ENCODE results near the gene DUX4.
"Not testable (repeated sequence)": the region's sequence is repeated elsewhere in the genome, so short reads cannot be mapped to it uniquely, and the experiment has no call there.

DUX4 gene

DNA sequence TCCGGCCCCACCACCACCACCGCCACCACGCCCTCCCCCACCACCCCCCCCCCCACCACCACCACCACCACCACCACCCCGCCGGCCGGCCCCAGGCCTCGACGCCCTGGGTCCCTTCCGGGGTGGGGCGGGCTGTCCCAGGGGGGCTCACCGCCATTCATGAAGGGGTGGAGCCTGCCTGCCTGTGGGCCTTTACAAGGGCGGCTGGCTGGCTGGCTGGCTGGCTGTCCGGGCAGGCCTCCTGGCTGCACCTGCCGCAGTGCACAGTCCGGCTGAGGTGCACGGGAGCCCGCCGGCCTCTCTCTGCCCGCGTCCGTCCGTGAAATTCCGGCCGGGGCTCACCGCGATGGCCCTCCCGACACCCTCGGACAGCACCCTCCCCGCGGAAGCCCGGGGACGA is at the start of gene DUX4:
DUX4 (plus strand) TSS at position 347 of the 400 bp plus-strand sequence; CDS start at position 347, 0 bp downstream.
- DNase-seq = not testable (repeated sequence)

GRCh38 chr4:190175436-190175835 is 1.9 kb downstream of the DUX4 start:
- DNase-seq = not testable (repeated sequence)

- not testable (repeated sequence) for DNase-seq
Measured at GRCh38 chr4:190177727-190178605, 4.4 kb downstream of the DUX4 start.

- DNase-seq = not testable (repeated sequence)
Measured at GRCh38 chr4:190178606-190178990, 5.0 kb downstream of the DUX4 start.

GRCh38 chr4:190179030-190179739 is 5.6 kb downstream of the DUX4 start:
- not testable (repeated sequence) for DNase-seq

DNA sequence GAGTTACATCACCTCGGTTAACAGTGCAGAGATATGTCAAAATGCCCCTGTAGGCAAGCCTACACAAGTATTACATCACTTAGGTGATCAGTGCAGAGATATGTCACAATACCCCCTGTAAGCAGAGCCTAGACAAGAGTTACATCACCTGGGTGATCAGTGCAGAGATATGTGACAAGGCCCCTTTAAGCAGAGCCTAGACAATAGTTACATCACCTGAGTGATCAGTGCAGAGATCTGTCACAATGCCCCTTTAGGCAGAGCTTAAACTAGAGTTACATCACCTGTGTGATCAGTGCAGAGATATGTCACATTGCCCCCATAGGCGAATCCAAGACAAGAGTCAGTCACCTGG is 6.1 kb downstream of the DUX4 start:
- DNase-seq = not testable (repeated sequence)

- not testable (repeated sequence) for DNase-seq
Measured at GRCh38 chr4:190180947-190181346, 7.4 kb downstream of the DUX4 start.

- DNase-seq = not testable (repeated sequence)
Measured at GRCh38 chr4:190181481-190182100, 8.0 kb downstream of the DUX4 start.

DNA sequence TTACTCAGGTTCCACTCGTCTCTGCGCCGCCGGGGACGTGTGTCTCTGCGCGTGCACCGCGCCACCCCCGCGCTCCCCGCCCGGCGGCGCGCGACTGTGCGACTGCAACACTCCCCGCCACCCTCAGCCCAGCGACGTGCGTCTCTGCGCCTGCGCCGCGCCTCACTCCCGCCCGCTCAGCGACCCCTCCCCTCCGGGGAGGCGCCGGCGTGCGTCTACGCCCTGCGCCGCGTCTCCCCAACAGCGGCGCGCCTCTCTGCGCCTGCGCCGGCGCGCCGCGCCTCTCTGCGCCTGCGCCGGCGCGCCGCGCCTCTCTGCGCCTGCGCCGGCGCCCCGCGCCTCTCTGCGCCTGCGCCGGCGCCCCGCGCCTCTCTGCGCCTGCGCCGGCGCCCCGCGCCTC is 29.9 kb downstream of the DUX4 start:
- DNase-seq = not testable (repeated sequence)

Data from GDM1 (cell line).